HG03139 (cell line): Measurements from ENCODE around the gene EIF4H.
"Not testable (repeated sequence)": the region's sequence is repeated elsewhere in the genome, so short reads cannot be mapped to it uniquely, and the experiment has no call there.

Experiments used
- ATAC-seq: cut with Tn5 transposase; IDR thresholded peaks from one replicate; pipeline ENCODE4 v1.9.1; 2021; ENCODE audit not compliant: unreplicated experiment

Gene EIF4H

GRCh38 chr7:74223711-74224510 lies 49.8 kb downstream of the EIF4H start:
- ATAC-seq, result no peak

- ATAC-seq, result no peak
These were observed 50.3 kb downstream of the EIF4H start for GRCh38 chr7:74224511-74224832.

- ATAC-seq, result not testable (repeated sequence)
These were observed 50.8 kb downstream of the EIF4H start for GRCh38 chr7:74224907-74225306.

GRCh38 chr7:74225400-74225799 lies 51.2 kb downstream of the EIF4H start:
- no peak for ATAC-seq

- ATAC-seq, result no peak
These were observed 52.5 kb downstream of the EIF4H start for GRCh38 chr7:74226633-74227032.

- ATAC-seq, result no peak
These were observed 55.1 kb downstream of the EIF4H start for GRCh38 chr7:74228951-74229900.

- no peak for ATAC-seq
These were observed 56.5 kb downstream of the EIF4H start for GRCh38 chr7:74230446-74231231.

- ATAC-seq, result peak; percentile 54
These were observed 57.1 kb downstream of the EIF4H start for GRCh38 chr7:74231232-74231590.

- ATAC-seq, result no peak
These were observed 59.6 kb downstream of the EIF4H start for GRCh38 chr7:74233655-74234285.

GRCh38 chr7:74235518-74236268 lies 61.5 kb downstream of the EIF4H start:
- ATAC-seq, result no peak

GRCh38 chr7:74236284-74236683 lies 62.1 kb downstream of the EIF4H start:
- no peak for ATAC-seq

GRCh38 chr7:74240482-74240881 lies 66.3 kb downstream of the EIF4H start:
- ATAC-seq, result no peak

GRCh38 chr7:74242122-74242443 lies 67.9 kb downstream of the EIF4H start:
- ATAC-seq, result no peak

- ATAC-seq, result no peak
These were observed 72.3 kb downstream of the EIF4H start for GRCh38 chr7:74246497-74246896.
